NCI-H2107 treated with DMSO at 0.1 percent for 48 hours (cell line): Measurements from ENCODE around the gene SMU1.
"Not testable (repeated sequence)": the region's sequence is repeated elsewhere in the genome, so short reads cannot be mapped to it uniquely, and the experiment has no call there.

Experiments used
- DNase-seq: peaks from one replicate; lab custom pipeline; 2025; ENCODE audit not compliant: unreplicated experiment; lab: John Stamatoyannopoulos, UW

Gene SMU1

DNA sequence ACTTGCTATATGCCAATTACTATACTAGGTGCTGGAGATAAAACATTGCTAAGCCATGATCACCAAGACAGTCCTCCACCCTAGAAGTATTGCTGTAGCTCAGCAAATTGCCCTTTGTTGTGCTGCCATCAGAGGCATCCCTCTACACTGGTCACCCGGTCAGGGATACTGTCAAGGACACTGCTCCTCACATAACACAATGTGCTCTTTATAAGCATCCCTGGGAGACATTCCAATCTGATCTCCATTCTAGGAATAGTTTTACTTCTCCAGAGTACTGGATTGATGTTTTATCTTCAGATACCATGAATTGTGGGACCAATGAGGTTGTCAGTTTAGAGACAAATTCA, 61.8 kb downstream of the SMU1 start:
- no peak for DNase-seq

GRCh38 chr9:33013962-33014664, 62.4 kb downstream of the SMU1 start:
- DNase-seq = no peak

DNA sequence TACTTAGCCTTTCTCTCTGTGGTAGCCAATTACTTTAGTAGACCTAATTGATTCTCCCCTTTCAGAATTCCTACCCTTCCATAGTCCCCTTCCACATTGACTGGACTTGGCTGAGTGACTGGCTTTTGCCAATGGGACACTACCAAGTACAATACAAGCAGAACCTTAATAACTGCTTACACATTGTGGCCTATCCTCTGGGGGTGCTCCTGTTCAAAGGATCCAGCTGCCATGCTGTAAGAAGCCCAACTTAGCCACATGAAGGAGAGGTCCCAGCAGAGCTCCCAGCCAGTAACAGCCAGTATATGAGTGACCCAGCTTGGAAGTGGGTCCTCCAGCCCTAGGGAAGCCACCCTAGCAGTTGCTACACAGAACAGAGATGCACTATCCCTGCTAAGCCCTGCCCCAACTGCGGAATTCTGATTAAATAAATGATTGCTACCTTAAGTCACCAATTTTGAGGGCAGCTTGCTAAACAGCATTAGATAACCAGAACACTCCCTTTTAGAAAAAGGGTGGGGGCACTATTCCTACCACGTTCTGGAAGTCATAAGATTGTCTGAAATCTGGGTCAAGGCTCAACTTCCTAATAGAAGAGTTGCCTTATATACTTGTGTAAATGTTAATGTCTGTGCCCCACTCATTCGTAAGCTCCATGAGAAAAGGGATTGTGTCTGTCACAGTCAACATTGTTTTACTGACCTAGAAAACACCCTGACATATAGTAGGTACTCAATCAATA, 64.0 kb downstream of the SMU1 start:
- DNase-seq = no peak

DNA sequence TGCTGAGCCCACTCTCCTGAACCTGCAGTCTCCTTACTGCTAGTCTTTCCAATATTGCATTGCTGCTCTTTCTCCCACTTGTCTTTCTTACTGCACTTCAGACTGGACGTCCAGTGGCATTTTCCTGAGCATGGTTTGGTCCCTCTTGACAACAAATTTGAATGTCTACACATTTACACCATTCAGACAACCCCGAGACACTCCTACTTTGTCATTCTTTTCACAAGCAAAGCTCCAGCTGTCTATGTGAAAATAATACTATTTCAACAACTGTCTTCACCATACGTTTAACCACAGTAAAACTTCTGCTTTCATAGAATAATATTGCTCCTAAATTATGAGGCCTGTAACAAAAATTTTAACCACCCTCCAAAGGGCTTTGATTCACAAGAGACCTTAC, 64.6 kb downstream of the SMU1 start:
- no peak for DNase-seq

GRCh38 chr9:33007755-33008154, 68.7 kb downstream of the SMU1 start:
- no peak for DNase-seq

- not testable (repeated sequence) for DNase-seq
Measured at GRCh38 chr9:33005335-33005734, 71.1 kb downstream of the SMU1 start.

- not testable (repeated sequence) for DNase-seq
Measured at GRCh38 chr9:33000682-33001055, 75.8 kb downstream of the SMU1 start.

DNA sequence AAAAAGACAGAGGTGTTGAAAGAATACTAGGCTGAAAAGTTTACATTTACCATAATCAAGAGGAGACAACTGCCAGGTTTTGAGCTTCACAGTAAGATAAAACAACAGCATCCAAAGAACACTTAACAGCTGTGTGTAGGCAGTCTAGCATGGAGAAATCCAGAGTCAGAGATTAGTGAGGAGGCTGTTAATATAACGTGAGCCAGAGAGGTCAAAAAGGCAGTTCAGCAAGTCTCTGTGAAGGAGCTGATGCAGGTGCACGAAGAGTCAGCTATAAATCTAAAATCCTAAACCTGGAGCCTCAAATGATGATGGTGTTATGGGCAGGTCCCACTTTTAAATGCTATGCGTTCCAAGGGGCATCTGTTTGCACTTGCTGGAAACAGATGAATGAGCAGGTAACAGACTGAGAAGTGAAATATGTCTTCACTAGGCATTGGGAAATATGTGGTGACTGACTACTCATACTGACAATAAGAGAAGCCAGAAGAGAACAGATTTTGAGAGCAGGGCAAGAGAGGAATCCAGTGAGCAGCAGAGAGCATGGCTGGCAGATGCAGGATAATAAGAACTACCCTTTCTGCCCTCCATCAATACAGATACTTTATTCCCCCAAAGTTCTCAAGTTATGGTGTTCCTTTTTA, 83.8 kb downstream of the SMU1 start:
- no peak for DNase-seq

GRCh38 chr9:32991897-32992594, 84.4 kb downstream of the SMU1 start:
- DNase-seq = no peak
